OCI-M2 (cell line): ENCODE data around the gene PPP1R13B.

Experiments
- DNase-seq: peaks from one replicate; lab custom pipeline; 2025; ENCODE audit not compliant: unreplicated experiment; lab: John Stamatoyannopoulos, UW

The PPP1R13B gene

GRCh38 chr14:103746701-103747100, 100.7 kb downstream of the PPP1R13B start:
- DNase-seq, result no peak

GRCh38 chr14:103745424-103745823, 102.0 kb downstream of the PPP1R13B start:
- no peak for DNase-seq

GRCh38 chr14:103744621-103745395, 102.6 kb downstream of the PPP1R13B start:
- no peak for DNase-seq

GRCh38 chr14:103743691-103744090, 103.7 kb downstream of the PPP1R13B start:
- no peak for DNase-seq

GRCh38 chr14:103742499-103743255, 104.7 kb downstream of the PPP1R13B start:
- no peak for DNase-seq

- DNase-seq, result no peak
These were observed 105.5 kb downstream of the PPP1R13B start for GRCh38 chr14:103741876-103742275.

DNA sequence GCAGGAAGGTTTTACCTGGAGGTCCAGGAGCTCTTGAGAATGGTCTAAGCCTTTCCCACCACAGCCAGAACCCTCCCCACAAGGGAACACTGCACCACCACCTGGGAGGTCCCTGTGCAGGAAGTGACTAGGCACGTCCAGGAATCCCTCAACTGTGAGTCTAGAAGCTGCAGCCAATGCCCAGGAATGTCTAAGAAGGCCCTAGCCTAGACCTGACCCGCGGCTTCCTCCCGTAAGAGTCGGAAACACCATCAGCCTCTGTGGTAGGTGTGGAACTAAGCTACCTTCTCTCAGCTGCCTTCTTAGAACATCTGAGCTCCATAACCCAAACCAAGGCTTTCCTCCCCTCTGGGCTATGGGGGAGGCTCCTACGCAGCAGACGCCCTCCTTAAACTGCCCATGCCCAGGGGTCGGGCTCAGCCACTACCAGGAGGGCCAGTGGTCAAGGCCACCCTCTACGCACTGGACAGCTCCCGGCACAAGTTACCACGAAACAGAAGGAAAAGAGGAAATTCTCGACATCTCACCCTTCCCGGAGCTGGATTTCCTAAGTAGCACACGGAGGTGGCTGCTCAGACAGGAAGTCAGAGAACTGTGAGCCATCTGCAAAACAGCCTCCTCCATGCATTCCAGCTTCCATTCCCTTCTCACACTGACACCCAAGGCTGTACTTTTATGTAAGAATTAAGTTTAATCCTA, 106.2 kb downstream of the PPP1R13B start:
- no peak for DNase-seq

- DNase-seq, result no peak
These were observed 107.4 kb downstream of the PPP1R13B start for GRCh38 chr14:103739793-103740501.

- no peak for DNase-seq
These were observed 107.9 kb downstream of the PPP1R13B start for GRCh38 chr14:103739466-103739792.

DNA sequence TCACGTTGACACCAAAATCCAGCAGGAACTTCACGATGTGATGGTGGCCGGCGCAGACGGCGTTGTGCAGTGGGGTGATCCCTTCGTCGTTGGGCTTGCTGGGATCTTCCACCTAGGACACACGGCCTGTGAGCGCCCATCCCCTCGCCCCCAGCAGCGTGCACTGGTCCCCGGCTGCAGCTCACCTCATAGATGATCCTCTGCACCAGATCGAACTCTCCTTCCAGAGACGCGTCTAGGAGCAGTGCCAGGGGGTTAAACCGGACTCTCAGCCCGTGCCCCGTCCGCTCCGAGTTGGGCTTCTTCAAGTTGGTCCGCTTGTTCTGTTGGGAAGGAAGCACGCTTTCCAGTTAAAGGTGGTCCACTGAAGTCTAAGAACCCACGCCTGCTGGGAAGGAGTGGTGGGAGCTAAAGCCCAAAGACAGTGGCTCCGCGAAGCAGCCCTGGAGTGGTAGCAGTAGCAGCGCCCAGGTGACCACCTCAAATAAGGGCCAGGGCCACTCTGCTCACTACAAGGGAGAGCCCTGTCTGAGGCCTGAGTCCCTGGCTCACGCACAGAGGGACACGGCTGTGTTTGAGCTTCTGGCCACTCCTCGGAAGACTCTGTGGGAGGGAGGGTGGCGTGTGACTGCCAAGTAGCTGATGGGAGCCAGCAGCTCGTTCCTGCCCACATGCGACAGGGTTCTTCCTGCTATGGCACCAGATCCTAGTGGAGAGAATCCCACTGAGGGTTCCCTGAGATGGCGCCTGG, 108.5 kb downstream of the PPP1R13B start:
- no peak for DNase-seq

DNA sequence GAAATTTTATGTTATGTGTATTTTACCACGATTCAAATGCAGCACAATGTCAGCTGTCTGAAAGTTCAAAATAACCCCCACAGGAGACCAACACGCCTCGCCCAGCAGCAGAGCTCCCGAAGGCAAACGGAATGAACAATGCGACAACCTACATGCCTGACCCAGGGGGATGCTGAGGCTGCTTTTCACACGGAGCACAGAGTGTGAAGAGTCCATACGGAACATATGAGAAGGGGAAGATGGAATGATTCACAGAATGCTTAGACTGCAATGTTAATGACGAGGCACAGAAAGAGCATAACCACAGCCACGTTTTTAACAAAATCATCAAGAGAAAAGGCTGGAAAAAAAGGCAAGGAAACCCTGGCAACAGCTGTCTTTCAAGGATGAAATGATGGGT, 109.2 kb downstream of the PPP1R13B start:
- DNase-seq, result no peak

- DNase-seq, result no peak
These were observed 109.8 kb downstream of the PPP1R13B start for GRCh38 chr14:103737432-103738045.

DNA sequence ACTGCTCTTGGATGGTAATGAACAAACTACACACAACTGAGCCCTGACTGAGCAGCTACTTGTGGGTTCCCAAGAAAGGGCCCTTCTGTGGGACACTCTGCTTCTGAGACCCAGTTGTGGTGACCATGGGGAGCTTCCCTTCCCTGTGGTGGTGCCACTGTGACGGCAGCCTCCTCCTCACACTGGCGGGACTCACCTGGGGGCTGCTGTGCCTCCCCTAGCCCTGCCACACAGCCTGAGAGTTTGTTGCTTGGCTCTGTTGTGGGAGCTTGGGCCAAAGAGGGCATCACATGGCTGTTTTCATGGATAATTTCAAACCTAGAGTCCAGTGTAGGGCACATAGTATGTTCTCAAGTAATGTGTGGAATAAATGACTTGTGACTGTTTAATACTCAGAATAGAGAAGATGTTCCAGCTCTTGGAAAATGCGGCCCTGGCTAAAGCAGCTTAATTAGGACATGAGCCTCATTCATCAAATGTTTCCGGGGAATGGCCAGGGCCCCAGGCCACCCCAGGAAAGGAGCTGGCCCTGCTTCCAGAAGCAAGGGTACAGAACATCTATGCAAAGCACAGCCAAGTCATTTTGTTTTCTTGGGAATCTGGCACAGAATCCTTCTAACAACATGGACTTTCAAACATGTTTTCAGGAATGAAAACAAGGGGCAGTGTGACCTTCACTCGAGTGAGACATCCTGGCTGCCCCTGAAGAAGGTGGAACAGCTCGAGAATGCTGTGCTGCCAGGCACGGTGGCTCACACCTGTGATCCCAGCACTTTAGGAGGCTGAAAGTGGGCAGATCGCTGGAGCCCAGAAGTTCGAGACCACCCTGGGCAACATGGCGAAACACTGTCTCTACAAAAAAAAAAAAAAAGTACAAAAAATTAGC, 110.6 kb downstream of the PPP1R13B start:
- DNase-seq, result no peak

DNA sequence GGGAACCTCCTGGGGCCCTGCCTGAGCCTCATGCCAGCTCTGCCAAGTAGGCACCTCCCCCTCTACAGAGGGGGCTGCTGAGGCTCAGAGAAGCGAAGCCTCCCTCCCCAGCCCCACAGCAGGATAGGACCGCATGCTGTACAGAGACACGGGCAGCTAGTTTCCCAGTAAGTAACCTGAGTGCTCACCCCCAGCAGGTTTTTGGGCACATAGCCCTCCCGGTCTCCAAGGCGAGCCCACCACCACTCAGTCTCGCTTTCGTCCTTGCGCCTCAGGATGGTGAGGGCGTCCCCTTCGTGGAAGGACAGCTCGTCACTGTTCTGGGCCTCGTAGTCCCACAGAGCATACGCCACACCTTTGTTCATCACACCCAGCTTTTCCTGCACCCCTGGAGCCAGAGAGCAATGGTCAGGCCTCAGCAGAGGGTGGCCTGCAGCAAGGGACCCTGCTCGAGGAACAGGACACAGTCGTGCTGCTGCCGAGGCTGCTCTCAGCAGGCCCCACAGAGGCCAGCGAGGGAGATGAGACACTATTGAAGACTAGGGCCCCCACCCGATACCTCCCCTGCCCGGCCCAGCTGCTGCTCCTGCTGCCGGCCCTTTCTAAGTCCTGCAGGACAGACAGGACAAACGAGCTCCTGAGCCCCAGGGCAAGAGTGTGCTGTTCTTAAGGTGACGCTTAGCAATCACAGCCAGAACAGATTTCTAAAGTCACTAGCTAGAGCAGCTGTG, 111.4 kb downstream of the PPP1R13B start:
- no peak for DNase-seq

- DNase-seq, result no peak
These were observed 111.9 kb downstream of the PPP1R13B start for GRCh38 chr14:103735439-103735814.

- DNase-seq, result no peak
These were observed 112.4 kb downstream of the PPP1R13B start for GRCh38 chr14:103735022-103735421.

- DNase-seq, result no peak
These were observed 113.1 kb downstream of the PPP1R13B start for GRCh38 chr14:103734081-103734888.

DNA sequence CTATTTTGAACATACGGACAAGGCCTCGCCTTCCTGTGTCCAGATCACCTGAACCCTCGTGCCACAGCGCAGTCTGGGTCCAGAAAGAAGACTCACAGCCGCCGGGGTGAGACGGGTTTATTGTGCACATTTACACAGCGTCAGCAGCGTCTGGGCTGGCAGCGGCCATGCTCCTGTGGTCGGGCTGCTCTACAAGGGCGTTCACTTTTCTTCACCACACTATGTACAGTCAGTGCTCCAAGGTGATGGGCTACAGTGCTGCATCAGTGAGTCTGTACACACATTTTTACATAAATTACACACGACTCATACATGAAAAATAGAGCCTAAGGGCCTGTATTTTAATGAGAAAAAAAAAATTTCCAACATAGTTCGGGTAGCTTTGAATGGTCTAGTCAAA, 113.7 kb downstream of the PPP1R13B start:
- DNase-seq, result no peak
